GM18517 (cell line): ENCODE data around the gene MS4A7.
A peak's percentile ranks its signal among the peaks of the same experiment; 100 is the strongest.

Source experiments
- ATAC-seq: cut with Tn5 transposase; IDR thresholded peaks from one replicate; pipeline ENCODE4 v1.9.1; 2021; ENCODE audit warnings: mild to moderate bottlenecking, moderate library complexity; ENCODE audit not compliant: unreplicated experiment

MS4A7 gene

DNA sequence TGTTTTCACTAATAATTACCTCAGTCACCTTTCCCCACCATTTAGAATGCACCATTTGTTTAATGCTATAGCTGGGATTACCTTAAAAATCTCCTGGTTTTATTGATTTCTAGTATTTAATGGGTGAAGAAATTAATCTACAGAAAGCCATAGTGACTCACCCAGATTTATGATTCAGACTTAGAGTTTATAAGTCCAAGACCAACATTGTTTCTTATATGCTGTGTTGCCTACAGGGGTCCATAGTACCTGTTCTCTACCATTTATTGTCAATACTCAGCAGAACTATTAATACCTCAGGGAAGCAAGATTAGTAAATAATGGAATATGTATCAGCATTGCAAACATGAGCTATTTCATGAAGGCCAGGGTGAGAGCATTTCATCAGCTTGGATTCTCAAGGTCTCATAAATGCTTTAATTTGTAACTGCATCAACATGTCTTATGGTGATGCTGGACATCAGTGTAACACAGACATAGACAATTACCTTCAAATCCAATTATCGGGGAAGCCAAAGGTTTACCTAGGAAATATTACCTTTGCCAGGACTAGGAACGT lies 8.0 kb upstream of the MS4A7 start:
- ATAC-seq = no peak

DNA sequence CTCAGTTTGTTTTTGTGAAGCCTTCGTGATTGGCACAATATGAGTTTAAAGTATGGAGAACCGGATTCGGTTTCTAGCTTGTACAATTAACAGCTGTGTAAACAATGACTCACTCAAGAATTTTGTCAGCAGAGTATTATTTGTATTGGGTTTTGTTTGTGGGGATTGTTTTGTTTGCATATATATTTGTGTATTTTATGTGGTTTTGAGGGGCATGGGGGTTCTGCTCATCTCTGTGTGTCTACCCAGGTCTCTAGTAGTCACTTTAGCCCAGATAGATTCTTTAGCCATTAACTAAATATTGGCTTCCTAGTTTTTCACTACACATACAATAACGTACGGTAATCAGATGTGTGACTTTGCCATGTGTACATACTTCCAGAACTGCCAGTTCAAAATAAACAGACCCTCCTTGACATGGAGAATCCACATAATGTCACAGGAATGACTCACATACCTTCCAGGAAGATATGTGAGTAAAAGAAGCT lies 7.5 kb upstream of the MS4A7 start:
- ATAC-seq = no peak

DNA sequence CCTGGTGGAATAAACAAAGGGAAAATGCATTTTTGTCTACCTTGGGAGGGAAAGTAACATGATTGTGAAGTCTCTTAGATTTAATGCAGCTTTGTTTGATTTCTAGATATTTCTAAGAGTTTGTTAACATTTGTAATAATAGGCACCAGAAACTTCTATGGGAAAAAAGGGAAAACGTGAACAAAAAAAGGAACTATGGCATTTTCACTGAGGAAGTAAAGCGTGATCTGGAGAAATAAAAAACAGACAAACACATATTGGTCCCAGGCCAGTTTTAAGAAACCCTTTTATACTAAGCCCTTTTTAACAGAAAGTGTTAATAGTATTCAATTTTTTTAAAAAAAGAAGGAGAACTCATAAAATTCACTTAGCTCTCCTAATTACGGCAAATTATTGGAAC lies 6.9 kb upstream of the MS4A7 start:
- no peak for ATAC-seq

DNA sequence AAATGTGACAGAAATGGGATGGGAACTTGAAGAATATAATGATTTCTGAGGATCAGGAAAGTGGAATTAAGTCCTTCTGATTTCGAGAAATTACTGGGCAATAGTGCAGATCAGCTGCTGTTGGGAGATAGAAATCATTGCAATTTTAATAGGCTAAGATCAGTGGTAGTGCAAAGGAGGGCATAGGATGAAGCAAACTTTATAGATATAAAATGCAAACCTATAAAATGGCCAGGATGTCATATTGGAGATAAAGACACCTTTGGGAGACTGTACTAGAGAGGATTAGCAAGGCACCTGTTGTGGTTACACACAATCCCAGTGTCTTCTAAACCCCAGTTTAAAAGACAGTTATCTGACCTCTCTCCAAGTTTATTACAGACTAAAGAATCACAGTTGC lies 6.5 kb upstream of the MS4A7 start:
- ATAC-seq = no peak

DNA sequence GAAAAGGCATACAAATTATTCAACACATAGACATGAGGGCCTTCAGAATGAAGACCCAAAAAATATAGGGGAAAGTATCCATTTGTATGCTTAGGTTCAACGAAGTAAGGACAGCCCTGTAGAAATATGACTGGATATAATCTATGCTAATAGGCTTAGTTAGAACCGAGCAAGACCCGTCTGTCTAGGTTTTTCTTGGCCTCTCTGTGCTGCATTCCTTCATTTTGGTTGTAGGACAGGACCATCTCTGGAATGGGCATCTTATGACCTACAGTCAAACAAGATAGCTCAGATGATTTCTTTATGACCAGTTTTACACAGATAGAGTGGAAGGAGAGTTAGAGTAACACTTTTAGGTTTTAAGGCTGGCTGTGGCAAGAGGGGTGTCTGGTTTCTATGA lies 5.6 kb upstream of the MS4A7 start:
- ATAC-seq = no peak

DNA sequence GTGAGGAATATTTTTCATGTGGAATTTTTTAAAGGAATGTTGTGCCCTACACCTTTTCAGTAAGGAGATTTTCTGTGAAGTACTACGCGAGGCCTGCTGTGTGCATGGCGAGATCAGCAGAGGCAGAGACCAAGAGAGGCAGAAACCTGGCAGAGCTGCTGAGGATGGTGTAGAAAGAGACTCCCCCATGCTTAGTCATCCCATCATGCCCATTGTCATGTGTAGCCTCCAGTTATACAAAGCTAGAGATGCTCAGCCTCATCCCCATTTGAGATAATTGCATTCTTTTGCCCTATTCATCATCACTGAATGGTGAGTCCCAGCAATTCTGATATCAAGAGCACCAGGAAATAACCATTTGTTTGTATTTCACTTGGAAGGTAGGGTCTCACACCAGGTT lies 3.0 kb upstream of the MS4A7 start:
- ATAC-seq = no peak

GRCh38 chr11:60376601-60377000 lies 1.7 kb upstream of the MS4A7 start:
- ATAC-seq = no peak

DNA sequence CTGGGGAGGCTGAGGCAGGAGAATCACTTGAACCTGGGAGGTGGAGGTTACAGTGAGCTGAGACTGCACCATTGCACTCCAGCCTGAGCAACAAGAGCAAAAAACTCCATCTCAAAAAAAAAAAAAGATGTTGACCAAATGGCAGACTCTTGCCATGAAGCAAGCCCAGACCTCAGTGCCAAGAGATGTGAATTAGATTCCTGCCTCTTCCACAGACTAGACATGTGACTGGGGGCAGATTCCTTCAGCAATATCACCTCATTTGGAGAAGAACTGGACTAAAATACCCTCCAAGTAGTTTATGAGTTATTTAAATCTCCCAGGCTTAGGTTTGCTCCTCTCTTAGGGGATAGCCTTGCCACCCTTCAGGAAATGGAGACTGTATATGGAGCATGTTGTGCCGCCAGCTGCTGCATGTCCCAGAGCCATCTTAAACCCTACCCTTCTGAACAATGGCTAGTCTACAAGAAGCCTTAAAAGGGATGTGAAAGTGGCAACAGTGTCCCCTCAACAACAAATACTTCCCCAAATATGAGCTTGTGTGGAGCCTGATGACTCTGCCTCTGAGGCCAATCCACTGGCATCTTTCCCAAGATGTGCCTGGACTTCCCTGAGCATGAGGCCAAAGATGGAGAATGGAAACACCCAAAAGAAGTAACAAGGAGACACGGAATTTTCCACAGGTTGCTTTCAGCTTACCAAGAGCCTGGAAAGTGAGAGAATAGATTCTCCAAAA lies 763 bp upstream of the MS4A7 start:
- ATAC-seq = no peak

DNA sequence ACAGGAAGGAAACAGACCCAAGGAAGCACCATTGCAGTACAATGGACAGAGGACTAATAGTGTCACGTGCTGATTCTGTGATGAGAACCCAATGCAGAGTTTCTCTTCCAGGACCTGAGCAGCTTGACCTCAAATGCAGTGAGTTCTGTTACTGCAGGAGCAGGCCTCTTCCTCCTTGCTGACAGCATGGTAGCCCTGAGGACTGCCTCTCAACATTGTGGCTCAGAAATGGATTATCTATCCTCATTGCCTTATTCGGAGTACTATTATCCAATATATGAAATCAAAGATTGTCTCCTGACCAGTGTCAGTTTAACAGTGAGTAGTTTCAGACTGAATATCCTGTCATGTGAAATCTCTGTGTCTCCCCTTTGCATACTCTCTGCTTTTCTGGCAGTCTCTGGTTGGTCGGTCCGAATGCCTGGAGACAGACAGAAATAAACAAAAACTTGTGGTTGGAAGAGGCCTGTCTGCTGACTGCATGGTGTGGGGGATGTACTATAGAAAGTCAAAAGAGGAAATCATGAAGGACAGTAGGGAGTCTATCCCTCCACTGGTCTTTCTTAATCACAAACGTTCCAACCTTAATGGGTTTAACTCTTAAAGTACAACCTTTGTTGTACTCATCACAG lies 11.1 kb downstream of the MS4A7 start:
- peak; percentile 92 for ATAC-seq

GRCh38 chr11:60390419-60390818 lies 12.1 kb downstream of the MS4A7 start:
- ATAC-seq = no peak

GRCh38 chr11:60392361-60392760 lies 14.0 kb downstream of the MS4A7 start:
- ATAC-seq = no peak

DNA sequence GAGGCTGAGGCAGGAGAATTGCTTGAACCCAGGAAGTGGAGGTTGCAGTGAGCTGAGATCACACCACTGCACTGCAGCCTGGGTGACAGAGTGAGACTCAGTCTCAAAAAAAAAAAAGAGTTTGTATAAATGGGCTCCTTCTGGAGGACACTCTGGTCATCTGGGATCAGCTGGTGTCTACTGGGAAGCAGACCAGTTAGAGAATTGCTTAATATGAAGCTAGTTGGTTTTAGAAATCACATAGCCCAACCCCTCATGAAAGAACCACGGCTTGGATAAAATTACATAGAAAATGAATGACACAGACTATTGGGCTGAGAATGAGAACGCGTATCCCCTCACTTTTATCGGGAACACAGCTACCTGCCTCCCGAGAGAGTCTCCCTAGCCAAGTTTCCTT lies 14.7 kb downstream of the MS4A7 start:
- no peak for ATAC-seq

GRCh38 chr11:60394666-60395380 lies 16.5 kb downstream of the MS4A7 start:
- ATAC-seq = no peak

DNA sequence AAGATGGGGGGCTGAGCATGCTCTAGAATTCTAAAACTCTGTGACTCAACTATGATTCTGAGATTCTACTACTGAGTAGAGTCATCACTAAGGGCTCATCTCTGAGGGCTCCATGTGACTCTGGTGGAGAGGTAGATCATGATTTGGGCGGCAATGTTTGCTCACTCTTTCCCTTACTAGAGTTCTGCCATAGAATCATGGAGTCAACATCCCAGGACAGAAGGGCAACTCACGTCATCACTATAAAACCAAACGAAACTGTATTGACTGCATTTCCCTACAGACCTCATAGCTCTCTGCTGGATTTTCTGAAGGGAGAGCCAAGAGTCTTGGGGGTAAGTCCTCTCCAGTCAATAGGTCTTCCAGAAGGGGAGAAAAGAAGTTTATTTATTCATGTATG lies 18.1 kb downstream of the MS4A7 start, which contains the start of gene MS4A14:
MS4A14 (plus strand) TSS at position 78 of the 400 bp plus-strand sequence; CDS start at position 198, 120 bp downstream.
- ATAC-seq = peak; percentile 18

- ATAC-seq = peak; percentile 66
Observed at GRCh38 chr11:60396799-60397198, 18.5 kb downstream of the MS4A7 start.

- no peak for ATAC-seq
Observed at GRCh38 chr11:60420015-60420414, 41.7 kb downstream of the MS4A7 start.

- ATAC-seq = no peak
Observed at GRCh38 chr11:60422609-60423008, 44.3 kb downstream of the MS4A7 start.

DNA sequence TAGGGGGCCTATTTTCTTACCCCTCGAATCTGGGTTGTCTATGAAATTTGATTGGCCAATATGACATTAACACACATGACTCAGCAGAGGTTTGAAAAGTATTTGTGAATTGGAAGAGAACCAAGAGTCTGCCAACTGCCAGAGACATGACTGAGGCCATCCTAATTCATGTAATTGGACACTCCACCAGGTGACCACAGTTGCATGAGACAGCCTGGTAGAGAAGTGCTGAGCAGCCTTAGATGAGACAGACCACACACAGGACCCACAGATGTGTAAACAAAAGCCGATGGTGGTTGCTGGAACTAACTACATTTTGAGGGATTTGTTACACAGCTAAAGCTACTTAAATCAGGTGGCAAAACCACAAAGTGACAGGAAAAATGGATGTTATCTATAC lies 50.2 kb downstream of the MS4A7 start:
- no peak for ATAC-seq

- no peak for ATAC-seq
Observed at GRCh38 chr11:60429272-60429671, 50.9 kb downstream of the MS4A7 start, which contains the start of gene MS4A5. MS4A5 (plus strand) TSS chr11:60429572; CDS start chr11:60429675, 103 bp downstream.

GRCh38 chr11:60431251-60431650 lies 52.9 kb downstream of the MS4A7 start:
- no peak for ATAC-seq

- ATAC-seq = no peak
Observed at GRCh38 chr11:60433401-60433800, 55.1 kb downstream of the MS4A7 start.
